HepG2 (cell line): ENCODE results near the gene GJA5.

Experiments used
- BCL3 ChIP-seq: sonication (generic); formaldehyde crosslinking; IDR thresholded peaks from 2 replicates; pipeline ENCODE4 v1.5.1; 2020; ENCODE audit warnings: mild to moderate bottlenecking, missing genetic modification reagents, moderate library complexity
- EP300 ChIP-seq, 3 experiments: sonication (generic) in 1 of 3; formaldehyde crosslinking in 1 of 3; IDR thresholded peaks; 2 replicates each; pipeline versions ENCODE4 v1.5.1 to v1.6.1; 2011 to 2020; ENCODE audit warnings: low read depth in 2 of 3, low read length in 2 of 3, borderline replicate concordance in 1 of 3, improper control_type of control experiment in 1 of 3, mild to moderate bottlenecking in 1 of 3, missing genetic modification reagents in 1 of 3, moderate library complexity in 1 of 3
- EZH2 ChIP-seq: conservative IDR thresholded peaks from 2 replicates; pipeline ENCODE4 v1.6.1; 2012; ENCODE audit warnings: mild to moderate bottlenecking, low read depth, low read length, moderate library complexity
- FOXM1 ChIP-seq: sonication (generic); formaldehyde crosslinking; IDR thresholded peaks from 2 replicates; pipeline ENCODE4 v1.5.0; 2020; ENCODE audit warnings: missing genetic modification reagents
- HOMEZ ChIP-seq: IDR thresholded peaks from 2 replicates; pipeline ENCODE4 v1.6.1; 2016; ENCODE audit warnings: low read depth
- MATR3 ChIP-seq: sonication (generic); formaldehyde crosslinking; IDR thresholded peaks from 2 replicates; pipeline ENCODE4 v1.4.0; 2020; ENCODE audit warnings: missing genetic modification reagents
- MYC ChIP-seq: sonication (generic); formaldehyde crosslinking; IDR thresholded peaks from 2 replicates; pipeline ENCODE4 v1.9.0; 2021; ENCODE audit warnings: missing genetic modification reagents, borderline replicate concordance
- STAT6 ChIP-seq: sonication (generic); formaldehyde crosslinking; IDR thresholded peaks from 2 replicates; pipeline ENCODE4 v1.4.0; 2020; ENCODE audit warnings: missing genetic modification reagents, mild to moderate bottlenecking, borderline replicate concordance
- ZFP36 ChIP-seq: fragments of 150-350 bp; IDR thresholded peaks from 2 replicates; pipeline ENCODE4 v1.6.1; 2018; ENCODE audit warnings: borderline replicate concordance, low read length, low read depth; ENCODE audit not compliant: partially characterized antibody
- ZNF30 ChIP-seq: sonication (generic); formaldehyde crosslinking; IDR thresholded peaks from 2 replicates; pipeline ENCODE4 v1.5.0; 2020; ENCODE audit warnings: mild to moderate bottlenecking, missing genetic modification reagents
- TF ChIP-seq, protein P1 (sequence below): sonication (generic); formaldehyde crosslinking; IDR thresholded peaks from 2 replicates; pipeline ENCODE4 v1.5.0; 2020; ENCODE audit warnings: mild to moderate bottlenecking, missing genetic modification reagents, moderate library complexity
- TF ChIP-seq, protein P2 (sequence below): sonication (generic); formaldehyde crosslinking; IDR thresholded peaks from 2 replicates; pipeline ENCODE4 v1.4.0; 2020; ENCODE audit warnings: missing genetic modification reagents
- TF ChIP-seq, protein P3 (sequence below): sonication (generic); formaldehyde crosslinking; IDR thresholded peaks from 2 replicates; pipeline ENCODE4 v1.4.0; 2020; ENCODE audit warnings: missing genetic modification reagents; ENCODE audit errors: not compliant biosample characterization

DNA sequence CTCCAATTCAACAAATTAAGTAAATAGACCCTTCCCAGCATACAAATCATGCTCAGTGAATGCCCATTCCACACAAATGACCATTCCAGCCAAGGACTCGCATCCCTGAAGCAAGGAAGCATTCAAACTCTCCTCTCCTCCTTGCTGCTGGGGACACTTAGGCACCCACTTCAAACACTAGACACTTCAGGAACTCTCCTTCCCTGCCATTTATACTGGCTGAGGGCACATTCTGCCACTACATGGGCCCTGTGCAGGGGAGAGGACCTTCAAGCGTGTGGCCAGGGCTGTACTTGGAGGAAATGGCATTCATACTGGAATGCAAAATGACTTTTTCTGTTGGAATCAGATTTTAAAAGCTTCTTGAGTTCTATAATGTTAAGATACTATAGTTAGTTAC, 22.3 kb downstream of the GJA5 start:
- TF ChIP-seq MYC (CRISPR knock-in tag) (no peak), FOXM1 (no peak), EZH2 (no peak), EP300 (IDR thresholded peaks at IDR 0.05; ENCODE audit: low read depth in 2 of 2, low read length in 2 of 2) (no peak), EP300 (CRISPR knock-in tag; IDR thresholded peaks at IDR 0.05; ENCODE audit: borderline replicate concordance) (no peak), ZFP36 (no peak), HOMEZ (no peak), MATR3 (CRISPR knock-in tag) (no peak), STAT6 (CRISPR knock-in tag) (no peak), BCL3 (CRISPR knock-in tag) (no peak), ZNF30 (CRISPR knock-in tag) (no peak)
- TF ChIP-seq, protein P1, sequence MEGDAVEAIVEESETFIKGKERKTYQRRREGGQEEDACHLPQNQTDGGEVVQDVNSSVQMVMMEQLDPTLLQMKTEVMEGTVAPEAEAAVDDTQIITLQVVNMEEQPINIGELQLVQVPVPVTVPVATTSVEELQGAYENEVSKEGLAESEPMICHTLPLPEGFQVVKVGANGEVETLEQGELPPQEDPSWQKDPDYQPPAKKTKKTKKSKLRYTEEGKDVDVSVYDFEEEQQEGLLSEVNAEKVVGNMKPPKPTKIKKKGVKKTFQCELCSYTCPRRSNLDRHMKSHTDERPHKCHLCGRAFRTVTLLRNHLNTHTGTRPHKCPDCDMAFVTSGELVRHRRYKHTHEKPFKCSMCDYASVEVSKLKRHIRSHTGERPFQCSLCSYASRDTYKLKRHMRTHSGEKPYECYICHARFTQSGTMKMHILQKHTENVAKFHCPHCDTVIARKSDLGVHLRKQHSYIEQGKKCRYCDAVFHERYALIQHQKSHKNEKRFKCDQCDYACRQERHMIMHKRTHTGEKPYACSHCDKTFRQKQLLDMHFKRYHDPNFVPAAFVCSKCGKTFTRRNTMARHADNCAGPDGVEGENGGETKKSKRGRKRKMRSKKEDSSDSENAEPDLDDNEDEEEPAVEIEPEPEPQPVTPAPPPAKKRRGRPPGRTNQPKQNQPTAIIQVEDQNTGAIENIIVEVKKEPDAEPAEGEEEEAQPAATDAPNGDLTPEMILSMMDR (CRISPR knock-in tag), result no peak
- TF ChIP-seq, protein P2, sequence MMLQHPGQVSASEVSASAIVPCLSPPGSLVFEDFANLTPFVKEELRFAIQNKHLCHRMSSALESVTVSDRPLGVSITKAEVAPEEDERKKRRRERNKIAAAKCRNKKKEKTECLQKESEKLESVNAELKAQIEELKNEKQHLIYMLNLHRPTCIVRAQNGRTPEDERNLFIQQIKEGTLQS (CRISPR knock-in tag), result no peak
- TF ChIP-seq, protein P3, sequence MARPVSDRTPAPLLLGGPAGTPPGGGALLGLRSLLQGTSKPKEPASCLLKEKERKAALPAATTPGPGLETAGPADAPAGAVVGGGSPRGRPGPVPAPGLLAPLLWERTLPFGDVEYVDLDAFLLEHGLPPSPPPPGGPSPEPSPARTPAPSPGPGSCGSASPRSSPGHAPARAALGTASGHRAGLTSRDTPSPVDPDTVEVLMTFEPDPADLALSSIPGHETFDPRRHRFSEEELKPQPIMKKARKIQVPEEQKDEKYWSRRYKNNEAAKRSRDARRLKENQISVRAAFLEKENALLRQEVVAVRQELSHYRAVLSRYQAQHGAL (CRISPR knock-in tag), result no peak
